SK-MEL-5 (cell line): ENCODE results near the gene SLC9A3. TPM values are rescaled to one million over a fixed set of nuclear protein-coding genes. Genes with fewer than 3 reads are reported as not detected.
"Not testable (repeated sequence)": the region's sequence is repeated elsewhere in the genome, so short reads cannot be mapped to it uniquely, and the experiment has no call there.

Experiments used
- DNase-seq: peaks from one replicate; pipeline ENCODE4 v3.0.0-alpha.2; 2016; ENCODE audit warnings: low read depth, low spot score
- in situ Hi-C: cut with HindIII; loops from 2 replicates; pipeline ENCODE4 v1.10.0; 2016; ENCODE audit warnings: low sequenced_read_pairs, high pct_unique_total_duplicates, low pct_unique_long_range_greater_than_20kb
- total RNA-seq: library from RNA; depleted of rRNA; stranded (reverse); fragments of >200 nt; shearing (Covaris generic); gene quantifications from 2 replicates; pipeline ENCODE4 v1.2.3, GENCODE V29; 2014

SLC9A3 gene
- total RNA-seq, 1 experiment from 2014 or later = 3.3 TPM

DNA sequence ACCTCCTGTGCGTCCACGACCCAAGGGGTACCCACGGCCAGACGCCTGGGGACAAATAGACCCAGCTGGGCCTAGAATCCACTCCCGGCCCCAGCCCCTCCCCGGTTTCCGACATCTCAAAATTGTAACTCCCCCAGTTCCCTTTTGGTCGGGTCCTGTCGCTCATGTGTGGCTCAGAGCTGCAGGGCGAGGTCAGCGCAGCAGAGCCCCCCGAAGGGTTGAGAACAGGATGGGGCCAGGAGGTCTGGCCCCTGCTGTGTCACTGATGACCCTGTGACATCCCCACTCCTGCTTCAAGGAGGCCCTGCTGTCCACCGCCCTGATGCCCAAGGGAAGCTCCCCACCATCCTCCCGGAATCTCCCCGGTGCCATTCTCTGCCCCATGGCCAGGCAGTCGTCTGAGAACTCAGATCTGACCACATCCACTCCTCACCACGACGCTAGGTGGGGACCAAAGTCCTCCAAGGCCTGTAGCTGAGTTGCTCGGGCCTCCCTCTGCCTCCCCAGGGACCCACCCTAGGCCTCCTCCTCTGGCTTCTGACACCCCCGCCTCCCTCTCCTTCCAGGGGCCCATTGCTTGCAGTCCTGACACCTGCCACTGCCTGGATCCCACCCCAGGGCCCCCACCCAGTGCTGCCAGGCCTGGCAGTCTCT, 3.9 kb downstream of the SLC9A3 start:
- in situ Hi-C loops = no loop called here
- no peak for DNase-seq

DNA sequence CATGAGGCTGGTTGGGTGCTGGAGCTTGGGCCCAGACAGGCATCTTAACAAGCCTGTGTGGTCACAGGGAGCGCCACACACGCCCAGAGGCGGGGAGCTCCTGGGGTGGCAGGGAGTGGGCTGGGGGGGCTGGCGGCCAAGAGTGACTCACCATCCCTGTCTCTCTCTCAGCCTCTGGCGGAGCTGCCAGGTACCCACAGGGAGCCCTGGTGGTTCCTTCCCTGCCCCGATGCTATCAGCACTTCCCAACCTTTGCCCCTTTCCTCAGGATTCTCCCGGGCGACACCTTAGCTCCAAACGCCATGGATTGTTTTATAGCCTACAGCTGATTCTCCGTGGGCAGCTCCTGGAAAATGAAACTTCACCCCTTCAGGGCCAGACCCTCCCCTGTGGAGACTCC, 5.5 kb downstream of the SLC9A3 start:
- no peak for DNase-seq
- in situ Hi-C loops = no loop called here

DNA sequence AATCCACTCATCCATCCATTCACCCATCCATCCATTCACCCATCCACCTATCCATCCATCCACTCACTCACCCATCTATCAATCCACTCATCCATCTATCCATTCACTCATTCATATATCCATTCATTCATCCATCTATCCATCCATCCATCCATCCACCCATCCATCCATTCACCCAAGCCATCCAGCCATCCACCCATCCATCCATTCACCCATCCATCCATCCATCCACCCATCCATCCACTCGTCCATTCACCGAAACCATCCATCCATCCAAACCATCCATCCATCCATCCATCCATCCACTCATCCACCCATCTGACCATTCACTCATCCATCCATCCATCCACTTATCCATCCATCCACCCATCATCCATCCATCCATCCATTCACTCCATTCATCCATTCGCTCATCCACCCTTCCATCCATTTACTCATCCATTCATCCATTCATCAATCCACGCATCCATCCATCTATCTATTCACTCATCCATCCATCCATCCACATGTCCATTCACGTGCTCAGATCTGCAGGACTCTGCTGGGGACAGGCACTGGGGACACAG, 6.6 kb downstream of the SLC9A3 start:
- in situ Hi-C loops = no loop called here

GRCh38 chr5:516980-517379, 7.3 kb downstream of the SLC9A3 start:
- in situ Hi-C loops = no loop called here
- no peak for DNase-seq

More for the DNA sequence above, 6.6 kb downstream of the SLC9A3 start:
- no peak for DNase-seq

- no peak for DNase-seq
- in situ Hi-C loops = no loop called here
Observed at GRCh38 chr5:516338-516925, 7.8 kb downstream of the SLC9A3 start.

- in situ Hi-C loops = no loop called here
Observed at GRCh38 chr5:515273-515836, 8.9 kb downstream of the SLC9A3 start.

GRCh38 chr5:514673-515072, 9.6 kb downstream of the SLC9A3 start:
- in situ Hi-C loops = no loop called here
- no peak for DNase-seq

More at GRCh38 chr5:515273-515836, 8.9 kb downstream of the SLC9A3 start:
- DNase-seq = no peak

DNA sequence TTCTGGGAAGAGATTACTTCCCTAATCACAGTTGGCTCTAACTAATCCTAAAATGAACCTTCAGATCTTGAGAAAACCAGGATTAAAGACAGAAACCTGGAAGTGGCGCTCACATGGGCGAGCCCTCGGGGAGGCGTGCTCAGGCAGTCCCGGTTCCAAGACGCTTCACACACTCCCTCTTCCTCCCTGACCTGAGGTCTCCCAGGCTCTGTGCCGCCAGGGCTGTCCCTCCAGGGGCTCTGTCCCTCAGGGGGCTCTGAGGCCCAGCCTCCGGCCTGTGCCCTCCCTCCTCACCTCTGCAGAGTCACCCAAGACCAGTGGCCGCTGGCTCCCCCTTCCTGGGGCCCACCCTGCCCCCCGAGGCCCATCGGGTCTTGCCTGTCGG, 10.2 kb downstream of the SLC9A3 start:
- DNase-seq = no peak
- in situ Hi-C loops = no loop called here

GRCh38 chr5:513216-514100, 10.8 kb downstream of the SLC9A3 start:
- in situ Hi-C loops = no loop called here

DNA sequence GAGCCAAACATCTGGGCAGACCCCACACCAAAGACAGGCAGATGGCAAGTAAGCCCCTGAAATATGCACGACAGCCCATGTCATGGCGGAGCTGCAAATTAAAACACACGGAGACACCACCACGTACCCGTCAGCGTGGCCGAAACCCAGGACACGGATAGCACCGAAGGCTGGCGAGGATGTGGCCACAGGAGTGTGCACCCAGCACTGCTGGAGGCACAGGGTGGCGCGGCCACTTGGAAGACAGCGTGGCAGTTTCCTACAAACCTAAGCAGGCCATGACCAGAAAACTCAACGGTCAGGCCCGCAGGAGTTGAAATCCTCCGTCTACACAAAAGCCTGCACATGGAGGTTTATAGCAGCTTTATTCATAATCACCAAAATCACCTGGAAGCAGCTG, 12.8 kb downstream of the SLC9A3 start:
- in situ Hi-C loops = no loop called here
- no peak for DNase-seq

More at GRCh38 chr5:513216-514100, 10.8 kb downstream of the SLC9A3 start:
- DNase-seq = no peak

DNA sequence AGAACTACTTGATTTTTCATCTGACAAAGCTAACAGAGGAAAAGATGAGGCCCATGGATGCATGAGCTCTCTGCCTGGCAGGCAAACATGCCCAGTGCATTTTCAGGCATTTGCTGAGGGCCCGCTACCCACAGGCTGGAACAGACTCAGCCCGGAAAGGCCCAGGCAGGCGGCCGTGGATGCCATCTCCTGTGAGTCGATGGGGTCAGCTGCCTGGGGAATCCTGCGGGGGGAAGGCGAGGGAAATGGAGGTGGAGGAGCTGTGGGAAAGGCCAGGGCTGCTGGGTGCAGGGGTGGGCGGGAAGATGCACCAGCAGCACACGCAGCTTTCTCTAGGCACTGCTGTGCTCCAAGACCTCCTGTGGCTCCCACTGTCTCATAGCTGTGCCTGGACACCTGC, 13.7 kb downstream of the SLC9A3 start:
- no peak for DNase-seq
- in situ Hi-C loops = no loop called here

GRCh38 chr5:509611-510185, 14.6 kb downstream of the SLC9A3 start:
- DNase-seq = no peak
- in situ Hi-C loops = no loop called here

DNA sequence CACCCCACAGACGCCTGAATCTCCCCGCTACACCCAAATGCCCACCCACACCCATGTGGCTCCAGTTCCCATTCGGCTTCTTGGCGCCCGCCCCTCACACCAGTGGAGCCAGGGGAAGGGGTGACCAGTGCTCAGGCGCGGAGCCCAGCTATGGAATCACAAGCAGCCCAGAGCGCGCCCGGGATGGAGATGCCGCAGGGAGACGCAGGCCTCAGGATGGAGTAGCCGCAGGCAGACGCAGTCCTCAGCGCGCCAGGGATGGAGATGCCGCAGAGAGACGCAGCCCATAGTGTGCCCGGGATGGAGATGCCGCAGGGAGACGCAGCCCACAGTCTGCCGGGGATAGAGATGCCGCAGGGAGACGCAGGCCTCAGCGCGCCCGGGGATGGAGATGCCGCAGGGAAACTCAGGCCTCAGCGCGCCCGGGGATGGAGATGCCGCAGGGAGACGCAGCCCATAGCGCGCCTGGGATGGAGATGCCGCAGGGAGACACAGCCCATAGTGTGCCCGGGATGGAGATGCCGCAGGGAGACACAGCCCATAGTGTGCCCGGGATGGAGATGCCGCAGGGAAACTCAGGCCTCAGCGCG, 16.2 kb downstream of the SLC9A3 start:
- in situ Hi-C loops = not testable (repeated sequence)

DNA sequence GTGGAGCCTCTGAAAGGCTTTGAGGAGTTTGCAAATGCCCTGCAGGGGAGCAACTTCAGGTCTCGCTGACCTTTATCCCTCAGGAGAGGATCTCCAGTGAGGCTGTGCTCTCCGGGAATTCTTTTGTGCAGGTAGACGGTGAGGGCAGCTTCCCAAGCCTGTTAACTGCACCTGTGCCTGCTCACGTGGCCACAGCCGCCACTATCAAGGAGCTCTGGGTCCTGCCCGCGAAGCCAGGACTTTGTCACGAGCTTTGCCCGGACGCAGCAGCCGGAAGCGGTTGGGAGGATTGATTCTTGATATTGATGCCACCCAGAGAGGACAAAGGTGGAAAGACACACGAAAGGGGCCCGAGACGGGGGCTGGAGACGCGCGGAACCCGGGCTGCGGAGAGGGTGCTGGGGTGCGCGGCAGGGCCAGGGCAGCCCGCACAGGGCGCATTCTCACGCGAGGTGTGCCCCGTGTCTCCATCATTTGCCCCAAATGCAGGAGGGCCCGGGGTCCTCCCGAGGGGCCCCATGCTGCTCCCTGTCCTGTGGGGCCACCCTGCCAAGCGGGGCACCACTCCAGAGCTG, 18.2 kb downstream of the SLC9A3 start:
- in situ Hi-C loops = no loop called here

More for the DNA sequence above, 16.2 kb downstream of the SLC9A3 start:
- DNase-seq = not testable (repeated sequence)

GRCh38 chr5:504326-505154, 19.7 kb downstream of the SLC9A3 start:
- DNase-seq = no peak
- in situ Hi-C loops = no loop called here

More for the DNA sequence above, 18.2 kb downstream of the SLC9A3 start:
- DNase-seq = no peak
